ENCODE results near the gene CLPTM1.
"Not testable (repeated sequence)": the region's sequence is repeated elsewhere in the genome, so short reads cannot be mapped to it uniquely, and the experiment has no call there.

Gene CLPTM1, protein sequence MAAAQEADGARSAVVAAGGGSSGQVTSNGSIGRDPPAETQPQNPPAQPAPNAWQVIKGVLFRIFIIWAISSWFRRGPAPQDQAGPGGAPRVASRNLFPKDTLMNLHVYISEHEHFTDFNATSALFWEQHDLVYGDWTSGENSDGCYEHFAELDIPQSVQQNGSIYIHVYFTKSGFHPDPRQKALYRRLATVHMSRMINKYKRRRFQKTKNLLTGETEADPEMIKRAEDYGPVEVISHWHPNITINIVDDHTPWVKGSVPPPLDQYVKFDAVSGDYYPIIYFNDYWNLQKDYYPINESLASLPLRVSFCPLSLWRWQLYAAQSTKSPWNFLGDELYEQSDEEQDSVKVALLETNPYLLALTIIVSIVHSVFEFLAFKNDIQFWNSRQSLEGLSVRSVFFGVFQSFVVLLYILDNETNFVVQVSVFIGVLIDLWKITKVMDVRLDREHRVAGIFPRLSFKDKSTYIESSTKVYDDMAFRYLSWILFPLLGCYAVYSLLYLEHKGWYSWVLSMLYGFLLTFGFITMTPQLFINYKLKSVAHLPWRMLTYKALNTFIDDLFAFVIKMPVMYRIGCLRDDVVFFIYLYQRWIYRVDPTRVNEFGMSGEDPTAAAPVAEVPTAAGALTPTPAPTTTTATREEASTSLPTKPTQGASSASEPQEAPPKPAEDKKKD

DNA sequence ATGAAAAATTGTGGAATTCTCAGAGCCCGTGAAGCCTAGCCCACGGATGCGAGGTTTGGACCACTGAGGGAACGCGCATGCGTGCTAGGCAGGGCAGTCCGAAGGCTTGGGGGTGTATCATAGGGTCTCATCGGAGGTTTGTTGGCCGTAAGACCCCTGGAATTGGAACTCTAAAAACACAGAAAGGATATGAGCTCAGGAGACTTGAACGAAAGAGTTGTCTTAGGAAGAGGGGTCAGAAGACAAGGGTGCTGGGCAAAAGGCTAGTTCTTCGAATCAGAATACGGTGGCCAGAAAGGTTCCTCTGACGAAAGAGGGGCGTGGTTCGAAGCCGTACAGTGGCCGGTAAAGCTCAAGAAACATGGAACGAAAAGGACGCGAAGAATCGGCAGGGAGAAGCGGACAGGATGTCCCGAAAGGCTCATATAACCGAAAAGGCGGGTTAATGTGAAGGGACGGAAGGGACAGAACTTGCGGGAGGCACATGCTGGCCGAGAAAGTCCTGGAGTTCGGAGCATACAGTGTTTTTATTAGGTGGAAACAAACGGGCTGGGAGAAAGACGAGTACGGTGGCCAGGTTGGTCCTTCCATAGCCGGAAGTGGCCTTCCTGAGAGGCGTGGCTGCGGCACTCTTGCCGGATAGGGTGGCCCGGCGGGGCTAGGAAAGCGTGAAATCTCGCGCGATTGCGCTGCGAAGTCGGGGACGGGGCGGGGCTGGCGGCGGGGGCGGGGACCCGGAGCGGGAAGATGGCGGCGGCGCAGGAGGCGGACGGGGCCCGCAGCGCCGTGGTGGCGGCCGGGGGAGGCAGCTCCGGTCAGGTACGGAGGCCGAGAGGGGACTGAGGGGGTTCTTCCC, at the start of gene CLPTM1:
TSS of gene CLPTM1 (plus strand) at position 732 of the 856 bp plus-strand sequence. CDS start at position 748, 16 bp downstream.
- no peaks in the 10 kb centered on the region for H3K9me3 Mint-ChIP-seq
- peaks cover 27% of the 10 kb centered on the region for H3K4me1 Mint-ChIP-seq (ENCODE audit: low read depth)
- peak; percentile 91 for DNase-seq (ENCODE audit: low spot score)
- H3K4me3 Mint-ChIP-seq: peak within 1 kb of the TSS; percentile 95
- H3K27me3 Mint-ChIP-seq (ENCODE audit: low read depth): no peaks in the 10 kb centered on the region
- peak within 1 kb of the TSS; percentile 99 for H3K27ac Mint-ChIP-seq
- H3K36me3 Mint-ChIP-seq (ENCODE audit: low read depth): no peaks in the 10 kb centered on the region

DNA sequence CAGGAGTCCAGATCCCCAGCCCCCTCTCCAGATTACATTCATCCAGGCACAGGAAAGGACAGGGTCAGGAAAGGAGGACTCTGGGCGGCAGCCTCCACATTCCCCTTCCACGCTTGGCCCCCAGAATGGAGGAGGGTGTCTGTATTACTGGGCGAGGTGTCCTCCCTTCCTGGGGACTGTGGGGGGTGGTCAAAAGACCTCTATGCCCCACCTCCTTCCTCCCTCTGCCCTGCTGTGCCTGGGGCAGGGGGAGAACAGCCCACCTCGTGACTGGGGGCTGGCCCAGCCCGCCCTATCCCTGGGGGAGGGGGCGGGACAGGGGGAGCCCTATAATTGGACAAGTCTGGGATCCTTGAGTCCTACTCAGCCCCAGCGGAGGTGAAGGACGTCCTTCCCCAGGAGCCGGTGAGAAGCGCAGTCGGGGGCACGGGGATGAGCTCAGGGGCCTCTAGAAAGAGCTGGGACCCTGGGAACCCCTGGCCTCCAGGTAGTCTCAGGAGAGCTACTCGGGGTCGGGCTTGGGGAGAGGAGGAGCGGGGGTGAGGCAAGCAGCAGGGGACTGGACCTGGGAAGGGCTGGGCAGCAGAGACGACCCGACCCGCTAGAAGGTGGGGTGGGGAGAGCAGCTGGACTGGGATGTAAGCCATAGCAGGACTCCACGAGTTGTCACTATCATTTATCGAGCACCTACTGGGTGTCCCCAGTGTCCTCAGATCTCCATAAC, 49.6 kb upstream of the CLPTM1 start, which contains the start of gene APOE:
TSS of gene APOE (plus strand) at position 360 of the 724 bp plus-strand sequence. CDS start 829 bp downstream, outside the sequence.
- no peak for DNase-seq (ENCODE audit: low spot score)
- peaks cover 9% of the 10 kb centered on the region for H3K4me1 Mint-ChIP-seq (ENCODE audit: low read depth)
- no peaks in the 10 kb centered on the region for H3K9me3 Mint-ChIP-seq
- peaks cover 13% of the 10 kb centered on the region for H3K27me3 Mint-ChIP-seq (ENCODE audit: low read depth)
- peak within 1 kb of the TSS; percentile 46 for H3K4me3 Mint-ChIP-seq
- peaks cover 7% of the 10 kb centered on the region for H3K36me3 Mint-ChIP-seq (ENCODE audit: low read depth)
- no peak within 1 kb of the TSS for H3K27ac Mint-ChIP-seq

DNA sequence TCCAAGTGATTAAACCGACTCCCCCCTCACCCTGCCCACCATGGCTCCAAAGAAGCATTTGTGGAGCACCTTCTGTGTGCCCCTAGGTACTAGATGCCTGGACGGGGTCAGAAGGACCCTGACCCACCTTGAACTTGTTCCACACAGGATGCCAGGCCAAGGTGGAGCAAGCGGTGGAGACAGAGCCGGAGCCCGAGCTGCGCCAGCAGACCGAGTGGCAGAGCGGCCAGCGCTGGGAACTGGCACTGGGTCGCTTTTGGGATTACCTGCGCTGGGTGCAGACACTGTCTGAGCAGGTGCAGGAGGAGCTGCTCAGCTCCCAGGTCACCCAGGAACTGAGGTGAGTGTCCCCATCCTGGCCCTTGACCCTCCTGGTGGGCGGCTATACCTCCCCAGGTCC, 47.6 kb upstream of the CLPTM1 start:
- DNase-seq (ENCODE audit: low spot score): no peak
- H3K36me3 Mint-ChIP-seq (ENCODE audit: low read depth): peaks cover 5% of the 10 kb centered on the region
- H3K4me1 Mint-ChIP-seq (ENCODE audit: low read depth): peaks cover 9% of the 10 kb centered on the region
- no peaks in the 10 kb centered on the region for H3K9me3 Mint-ChIP-seq
- peaks cover 20% of the 10 kb centered on the region for H3K27me3 Mint-ChIP-seq (ENCODE audit: low read depth)
- H3K4me3 Mint-ChIP-seq: no peak overlapping the region
- no peak overlapping the region for H3K27ac Mint-ChIP-seq

DNA sequence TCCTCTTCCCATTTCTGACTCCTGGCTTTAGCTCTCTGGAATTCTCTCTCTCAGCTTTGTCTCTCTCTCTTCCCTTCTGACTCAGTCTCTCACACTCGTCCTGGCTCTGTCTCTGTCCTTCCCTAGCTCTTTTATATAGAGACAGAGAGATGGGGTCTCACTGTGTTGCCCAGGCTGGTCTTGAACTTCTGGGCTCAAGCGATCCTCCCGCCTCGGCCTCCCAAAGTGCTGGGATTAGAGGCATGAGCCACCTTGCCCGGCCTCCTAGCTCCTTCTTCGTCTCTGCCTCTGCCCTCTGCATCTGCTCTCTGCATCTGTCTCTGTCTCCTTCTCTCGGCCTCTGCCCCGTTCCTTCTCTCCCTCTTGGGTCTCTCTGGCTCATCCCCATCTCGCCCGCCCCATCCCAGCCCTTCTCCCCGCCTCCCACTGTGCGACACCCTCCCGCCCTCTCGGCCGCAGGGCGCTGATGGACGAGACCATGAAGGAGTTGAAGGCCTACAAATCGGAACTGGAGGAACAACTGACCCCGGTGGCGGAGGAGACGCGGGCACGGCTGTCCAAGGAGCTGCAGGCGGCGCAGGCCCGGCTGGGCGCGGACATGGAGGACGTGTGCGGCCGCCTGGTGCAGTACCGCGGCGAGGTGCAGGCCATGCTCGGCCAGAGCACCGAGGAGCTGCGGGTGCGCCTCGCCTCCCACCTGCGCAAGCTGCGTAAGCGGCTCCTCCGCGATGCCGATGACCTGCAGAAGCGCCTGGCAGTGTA, 46.9 kb upstream of the CLPTM1 start:
- peaks cover 22% of the 10 kb centered on the region for H3K27me3 Mint-ChIP-seq (ENCODE audit: low read depth)
- no peak overlapping the region for H3K4me3 Mint-ChIP-seq
- H3K27ac Mint-ChIP-seq: peak overlapping the region; percentile 52
- H3K36me3 Mint-ChIP-seq (ENCODE audit: low read depth): peaks cover 3% of the 10 kb centered on the region
- DNase-seq (ENCODE audit: low spot score): no peak
- no peaks in the 10 kb centered on the region for H3K9me3 Mint-ChIP-seq
- H3K4me1 Mint-ChIP-seq (ENCODE audit: low read depth): peaks cover 9% of the 10 kb centered on the region

DNA sequence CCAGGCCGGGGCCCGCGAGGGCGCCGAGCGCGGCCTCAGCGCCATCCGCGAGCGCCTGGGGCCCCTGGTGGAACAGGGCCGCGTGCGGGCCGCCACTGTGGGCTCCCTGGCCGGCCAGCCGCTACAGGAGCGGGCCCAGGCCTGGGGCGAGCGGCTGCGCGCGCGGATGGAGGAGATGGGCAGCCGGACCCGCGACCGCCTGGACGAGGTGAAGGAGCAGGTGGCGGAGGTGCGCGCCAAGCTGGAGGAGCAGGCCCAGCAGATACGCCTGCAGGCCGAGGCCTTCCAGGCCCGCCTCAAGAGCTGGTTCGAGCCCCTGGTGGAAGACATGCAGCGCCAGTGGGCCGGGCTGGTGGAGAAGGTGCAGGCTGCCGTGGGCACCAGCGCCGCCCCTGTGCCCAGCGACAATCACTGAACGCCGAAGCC, 46.3 kb upstream of the CLPTM1 start:
- H3K27me3 Mint-ChIP-seq (ENCODE audit: low read depth): peaks cover 26% of the 10 kb centered on the region
- no peak overlapping the region for H3K27ac Mint-ChIP-seq
- H3K4me3 Mint-ChIP-seq: no peak overlapping the region
- H3K36me3 Mint-ChIP-seq (ENCODE audit: low read depth): no peaks in the 10 kb centered on the region
- no peak for DNase-seq (ENCODE audit: low spot score)
- H3K9me3 Mint-ChIP-seq: no peaks in the 10 kb centered on the region
- peaks cover 11% of the 10 kb centered on the region for H3K4me1 Mint-ChIP-seq (ENCODE audit: low read depth)

DNA sequence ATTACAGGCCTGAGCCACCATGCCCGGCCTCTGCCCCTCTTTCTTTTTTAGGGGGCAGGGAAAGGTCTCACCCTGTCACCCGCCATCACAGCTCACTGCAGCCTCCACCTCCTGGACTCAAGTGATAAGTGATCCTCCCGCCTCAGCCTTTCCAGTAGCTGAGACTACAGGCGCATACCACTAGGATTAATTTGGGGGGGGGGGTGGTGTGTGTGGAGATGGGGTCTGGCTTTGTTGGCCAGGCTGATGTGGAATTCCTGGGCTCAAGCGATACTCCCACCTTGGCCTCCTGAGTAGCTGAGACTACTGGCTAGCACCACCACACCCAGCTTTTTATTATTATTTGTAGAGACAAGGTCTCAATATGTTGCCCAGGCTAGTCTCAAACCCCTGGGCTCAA, 45.4 kb upstream of the CLPTM1 start:
- H3K9me3 Mint-ChIP-seq: no peaks in the 10 kb centered on the region
- H3K27ac Mint-ChIP-seq: no peak overlapping the region
- H3K4me3 Mint-ChIP-seq: no peak overlapping the region
- H3K27me3 Mint-ChIP-seq (ENCODE audit: low read depth): peaks cover 30% of the 10 kb centered on the region
- no peak for DNase-seq (ENCODE audit: low spot score)
- peaks cover 19% of the 10 kb centered on the region for H3K4me1 Mint-ChIP-seq (ENCODE audit: low read depth)
- H3K36me3 Mint-ChIP-seq (ENCODE audit: low read depth): no peaks in the 10 kb centered on the region

DNA sequence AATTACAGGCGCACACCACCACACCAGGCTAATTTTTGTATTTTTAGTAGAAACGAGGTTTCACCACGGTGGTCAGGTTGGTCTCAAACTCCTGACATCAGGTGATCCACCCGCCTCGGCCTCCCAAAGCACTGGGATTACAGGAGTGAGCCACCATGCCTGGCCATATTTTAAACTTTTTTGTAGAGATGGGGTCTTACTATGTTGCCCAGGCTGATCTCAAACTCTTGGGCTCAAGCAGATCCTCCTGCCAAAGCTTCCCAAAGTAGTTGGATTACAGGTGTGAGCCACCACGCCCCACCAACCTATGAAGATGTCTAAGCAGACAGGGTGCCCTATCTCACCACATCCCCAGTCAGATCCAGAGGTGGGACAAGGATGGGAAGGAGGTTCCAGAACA, 43.3 kb upstream of the CLPTM1 start:
- H3K9me3 Mint-ChIP-seq; DNase-seq (ENCODE audit: low spot score); H3K27ac Mint-ChIP-seq; H3K36me3 Mint-ChIP-seq (ENCODE audit: low read depth); H3K4me3 Mint-ChIP-seq: not testable (repeated sequence)
- Mint-ChIP-seq H3K4me1 (ENCODE audit: low read depth) (peaks cover 17% of the 10 kb centered on the region), H3K27me3 (ENCODE audit: low read depth) (peaks cover 18% of the 10 kb centered on the region)

DNA sequence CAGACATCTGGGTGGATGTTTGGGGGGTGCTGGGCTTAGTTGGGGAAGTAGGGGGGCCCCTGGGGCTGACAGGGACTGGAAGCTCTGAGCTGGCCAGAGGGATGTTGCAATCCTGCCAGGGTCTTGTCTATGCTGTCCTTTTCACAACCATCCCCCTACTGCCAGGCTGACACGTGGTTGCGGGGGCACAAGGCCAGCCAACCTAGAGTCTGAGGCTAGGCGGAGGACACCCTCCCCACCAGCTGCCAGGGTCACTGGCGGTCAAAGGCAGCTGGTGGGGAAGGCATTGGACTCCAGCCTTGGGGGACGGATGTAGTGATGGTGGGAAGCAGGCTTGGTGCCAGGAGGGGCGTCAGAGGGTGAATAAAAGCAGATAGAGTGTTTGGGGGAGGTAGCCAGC, 42.3 kb upstream of the CLPTM1 start:
- H3K36me3 Mint-ChIP-seq (ENCODE audit: low read depth): no peaks in the 10 kb centered on the region
- H3K27ac Mint-ChIP-seq: no peak overlapping the region
- peaks cover 17% of the 10 kb centered on the region for H3K4me1 Mint-ChIP-seq (ENCODE audit: low read depth)
- H3K9me3 Mint-ChIP-seq: no peaks in the 10 kb centered on the region
- H3K27me3 Mint-ChIP-seq (ENCODE audit: low read depth): peaks cover 17% of the 10 kb centered on the region
- DNase-seq (ENCODE audit: low spot score): no peak
- H3K4me3 Mint-ChIP-seq: no peak overlapping the region

DNA sequence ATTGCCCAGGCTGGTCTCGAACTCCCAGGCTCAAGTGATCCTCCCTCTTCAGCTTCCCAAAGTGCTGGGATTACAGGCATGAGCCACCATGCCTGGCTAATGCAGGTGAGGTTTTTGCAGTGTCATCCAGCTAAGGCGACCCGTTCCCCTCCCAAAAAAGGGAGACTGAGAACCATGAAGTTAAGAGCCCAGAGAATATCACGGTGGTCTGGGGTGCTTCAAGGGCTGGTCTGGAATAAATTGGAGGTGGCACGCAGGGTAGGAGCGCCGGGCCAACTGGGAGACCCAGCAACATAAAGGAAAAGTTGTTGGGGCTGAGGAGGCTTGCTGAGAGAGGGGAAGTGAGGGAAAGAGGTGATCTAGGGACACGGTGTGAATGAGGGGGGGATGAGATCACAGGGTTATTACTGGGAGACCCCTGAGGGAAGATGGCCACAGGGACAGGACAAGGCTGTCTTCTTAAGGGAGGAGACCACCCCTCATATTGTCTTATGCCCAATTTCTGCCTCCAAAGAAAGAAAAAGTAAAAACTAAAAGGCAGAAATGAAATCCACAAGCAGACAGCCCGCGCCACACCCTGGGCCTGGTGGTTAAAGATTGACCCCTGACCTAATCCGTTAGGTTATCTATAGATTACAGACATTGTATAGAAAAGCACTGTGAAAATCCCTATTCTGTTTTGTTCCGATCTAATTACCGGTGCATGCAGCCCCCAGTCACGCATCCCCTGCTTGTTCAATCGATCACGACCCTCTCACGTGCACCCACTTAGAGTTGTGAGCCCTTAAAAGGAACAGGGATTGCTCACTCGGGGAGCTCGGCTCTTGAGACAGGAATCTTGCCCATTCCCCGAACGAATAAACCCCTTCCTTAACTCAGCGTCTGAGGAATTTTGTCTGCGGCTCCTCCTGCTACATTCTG, 41.4 kb upstream of the CLPTM1 start:
- peak overlapping the region; percentile 97 for H3K4me3 Mint-ChIP-seq
- not testable (repeated sequence) for H3K36me3 Mint-ChIP-seq (ENCODE audit: low read depth); DNase-seq (ENCODE audit: low spot score); H3K9me3 Mint-ChIP-seq
- H3K27ac Mint-ChIP-seq: peak overlapping the region; percentile 90
- peaks cover 17% of the 10 kb centered on the region for H3K4me1 Mint-ChIP-seq (ENCODE audit: low read depth)
- H3K27me3 Mint-ChIP-seq (ENCODE audit: low read depth): peaks cover 17% of the 10 kb centered on the region

DNA sequence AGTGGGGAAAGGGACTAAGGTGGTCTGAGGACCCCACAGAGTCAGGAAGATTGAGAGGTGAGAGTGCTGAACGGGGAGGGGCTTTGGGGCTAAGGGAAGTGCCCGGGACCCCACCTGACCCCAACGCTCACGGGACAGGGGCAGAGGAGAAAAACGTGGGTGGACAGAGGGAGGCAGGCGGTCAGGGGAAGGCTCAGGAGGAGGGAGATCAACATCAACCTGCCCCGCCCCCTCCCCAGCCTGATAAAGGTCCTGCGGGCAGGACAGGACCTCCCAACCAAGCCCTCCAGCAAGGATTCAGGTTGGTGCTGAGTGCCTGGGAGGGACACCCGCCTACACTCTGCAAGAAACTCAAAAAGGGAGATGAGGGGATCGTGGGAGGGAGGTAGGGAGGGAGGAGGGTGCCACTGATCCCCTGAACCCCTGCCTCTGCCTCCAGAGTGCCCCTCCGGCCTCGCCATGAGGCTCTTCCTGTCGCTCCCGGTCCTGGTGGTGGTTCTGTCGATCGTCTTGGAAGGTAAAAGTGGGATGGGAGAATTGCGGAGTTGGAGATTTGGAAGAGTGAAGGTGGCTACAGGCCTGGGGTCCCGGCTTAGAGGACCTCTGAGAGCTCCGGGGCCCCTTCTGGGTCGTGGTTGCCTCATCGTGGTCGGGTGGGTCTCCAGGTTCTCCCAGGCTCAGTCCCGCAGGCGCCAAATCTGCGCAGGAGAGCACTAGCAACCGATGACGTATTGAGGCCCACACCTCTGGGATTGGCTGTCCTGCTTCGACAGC, 40.6 kb upstream of the CLPTM1 start, which contains the start of gene APOC1:
TSS of gene APOC1 (plus strand) at position 176 of the 774 bp plus-strand sequence. CDS start at position 460, 284 bp downstream.
- H3K27me3 Mint-ChIP-seq (ENCODE audit: low read depth): peaks cover 17% of the 10 kb centered on the region
- not testable (repeated sequence) for H3K9me3 Mint-ChIP-seq; H3K36me3 Mint-ChIP-seq (ENCODE audit: low read depth)
- peaks cover 17% of the 10 kb centered on the region for H3K4me1 Mint-ChIP-seq (ENCODE audit: low read depth)
- H3K27ac Mint-ChIP-seq: peak within 1 kb of the TSS; percentile 90
- peak within 1 kb of the TSS; percentile 97 for H3K4me3 Mint-ChIP-seq
- peak; percentile 81 for DNase-seq (ENCODE audit: low spot score)

DNA sequence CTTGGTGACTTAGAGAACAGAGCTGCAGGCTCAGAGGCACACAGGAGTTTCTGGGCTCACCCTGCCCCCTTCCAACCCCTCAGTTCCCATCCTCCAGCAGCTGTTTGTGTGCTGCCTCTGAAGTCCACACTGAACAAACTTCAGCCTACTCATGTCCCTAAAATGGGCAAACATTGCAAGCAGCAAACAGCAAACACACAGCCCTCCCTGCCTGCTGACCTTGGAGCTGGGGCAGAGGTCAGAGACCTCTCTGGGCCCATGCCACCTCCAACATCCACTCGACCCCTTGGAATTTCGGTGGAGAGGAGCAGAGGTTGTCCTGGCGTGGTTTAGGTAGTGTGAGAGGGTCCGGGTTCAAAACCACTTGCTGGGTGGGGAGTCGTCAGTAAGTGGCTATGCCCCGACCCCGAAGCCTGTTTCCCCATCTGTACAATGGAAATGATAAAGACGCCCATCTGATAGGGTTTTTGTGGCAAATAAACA, 30.9 kb upstream of the CLPTM1 start:
- no peaks in the 10 kb centered on the region for H3K9me3 Mint-ChIP-seq
- no peaks in the 10 kb centered on the region for H3K36me3 Mint-ChIP-seq (ENCODE audit: low read depth)
- peaks cover 14% of the 10 kb centered on the region for H3K27me3 Mint-ChIP-seq (ENCODE audit: low read depth)
- no peaks in the 10 kb centered on the region for H3K4me1 Mint-ChIP-seq (ENCODE audit: low read depth)
- no peak overlapping the region for H3K4me3 Mint-ChIP-seq
- no peak for DNase-seq (ENCODE audit: low spot score)
- H3K27ac Mint-ChIP-seq: no peak overlapping the region

All from T-helper 2 cell treated with Interferon-gamma antibody and Interleukin-4, amounts not matched to agents 5 μg/mL and 100 μg/mL, for 36 hours (primary cell).